Thoracic aorta (tissue), 2 donors: ENCODE data around the gene EEF1AKMT3. TPM values are rescaled to one million over a fixed set of nuclear protein-coding genes. Genes with fewer than 3 reads are reported as not detected.
A peak's percentile ranks its signal among the peaks of the same experiment; 100 is the strongest.

Source experiments
- ATAC-seq: fragments of 150-250 bp; one replicate; pipeline ENCODE4 v1.8.0; 2017; ENCODE audit warnings: low read depth; ENCODE audit not compliant: insufficient number of reproducible peaks, low FRiP score
- DNase-seq: peaks from one replicate; pipeline ENCODE4 v3.0.0-alpha.2; 2020; ENCODE audit warnings: low spot score
- H3K27ac ChIP-seq, 2 donors: fragments of 200-600 bp; sonication (generic); 1 replicate in 1 of 2; 2 replicates in 1 of 2; pipeline ENCODE4 v1.5.1; 2016; ENCODE audit warnings: mild to moderate bottlenecking in 2 of 2, moderate library complexity in 2 of 2
- H3K27me3 ChIP-seq: fragments of 200-600 bp; sonication (generic); replicated peaks from 2 replicates; pipeline ENCODE4 v1.6.0; 2016; ENCODE audit warnings: mild to moderate bottlenecking; ENCODE audit not compliant: insufficient read depth
- H3K36me3 ChIP-seq: fragments of 200-600 bp; sonication (generic); one replicate; pipeline ENCODE4 v1.5.1; 2016
- H3K4me1 ChIP-seq, 2 donors: fragments of 200-600 bp; sonication (generic); 1 replicate in 1 of 2; 2 replicates in 1 of 2; pipeline versions ENCODE4 v1.5.1 to v1.6.0; 2016; ENCODE audit warnings: low read depth in 2 of 2, mild to moderate bottlenecking in 1 of 2; ENCODE audit not compliant: control insufficient read depth in 1 of 2
- H3K4me3 ChIP-seq: fragments of 200-600 bp; sonication (generic); 2 replicates; pipeline ENCODE4 v1.5.1; 2016; ENCODE audit warnings: mild to moderate bottlenecking
- H3K9me3 ChIP-seq: fragments of 200-600 bp; sonication (generic); 2 replicates; pipeline ENCODE4 v1.5.1; 2016
- total RNA-seq, 2 donors: library from RNA; depleted of rRNA; stranded (reverse); fragments of >200 nt; gene quantifications; one replicate each; pipeline versions ENCODE4 v1.1.0 to v1.2.3, GENCODE V29; 2016
- TF ChIP-seq, protein P1 (sequence below): fragments of 200-600 bp; sonication (generic); IDR thresholded peaks from one replicate; pipeline ENCODE4 v1.5.1; 2019; ENCODE audit warnings: antibody characterized with exemption

EEF1AKMT3 gene
- total RNA-seq, 2 donors from 2014 or later, result 7.0 to 9.7 TPM

DNA sequence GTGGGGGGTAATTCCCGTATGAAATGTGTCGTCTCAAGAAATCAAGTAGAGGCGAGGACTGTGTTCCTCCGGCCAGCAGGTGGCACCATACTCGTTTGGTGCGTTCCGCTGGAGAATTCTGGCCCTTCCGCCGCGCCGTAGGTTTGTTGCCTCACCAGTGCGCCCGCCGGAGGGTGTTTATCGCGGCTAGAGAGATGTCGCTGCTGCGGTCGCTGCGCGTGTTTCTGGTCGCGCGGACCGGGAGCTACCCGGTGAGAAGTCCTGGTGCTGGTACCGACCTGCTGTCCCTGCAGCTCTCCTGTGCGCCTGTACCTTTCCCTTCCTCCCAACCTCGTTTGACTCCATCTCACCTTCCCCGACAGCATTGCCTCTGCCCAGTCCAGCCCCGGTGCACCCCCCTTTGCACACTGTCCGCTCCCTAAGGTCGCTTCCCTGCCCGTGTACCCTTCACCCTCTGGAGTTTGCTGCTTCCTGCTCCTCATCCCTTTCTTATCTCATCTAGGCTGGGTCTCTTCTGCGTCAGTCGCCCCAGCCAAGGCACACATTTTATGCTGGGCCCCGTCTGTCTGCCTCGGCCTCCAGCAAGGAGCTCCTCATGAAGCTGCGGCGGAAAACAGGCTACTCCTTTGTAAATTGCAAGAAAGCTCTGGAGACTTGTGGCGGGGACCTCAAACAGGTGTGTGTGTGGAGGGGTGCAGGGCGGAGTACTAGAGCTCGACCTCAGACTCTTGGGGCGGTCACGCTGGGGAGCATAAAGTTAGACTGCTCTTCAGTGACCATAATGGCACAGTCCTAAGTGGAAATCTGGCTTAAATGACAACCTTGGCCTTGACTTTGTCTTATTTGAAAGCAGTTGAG lies 10.4 kb downstream of the EEF1AKMT3 start, which contains the start of gene TSFM:
TSFM (plus strand) TSS at position 180 of the 858 bp plus-strand sequence; CDS start at position 195, 15 bp downstream.
- Histone ChIP-seq H3K27ac (peak within 1 kb of the TSS; percentile 35 to 53), H3K27me3 (no peaks in the 10 kb centered on the region), H3K4me1 (peaks cover 12 to 17% of the 10 kb centered on the region in 2 donors), H3K9me3 (no peaks in the 10 kb centered on the region), H3K4me3 (peak within 1 kb of the TSS; percentile 98), H3K36me3 (peaks cover 16% of the 10 kb centered on the region)
- ATAC-seq (peak; percentile 70), DNase-seq (peak; percentile 88)
- TF ChIP-seq, protein P1, sequence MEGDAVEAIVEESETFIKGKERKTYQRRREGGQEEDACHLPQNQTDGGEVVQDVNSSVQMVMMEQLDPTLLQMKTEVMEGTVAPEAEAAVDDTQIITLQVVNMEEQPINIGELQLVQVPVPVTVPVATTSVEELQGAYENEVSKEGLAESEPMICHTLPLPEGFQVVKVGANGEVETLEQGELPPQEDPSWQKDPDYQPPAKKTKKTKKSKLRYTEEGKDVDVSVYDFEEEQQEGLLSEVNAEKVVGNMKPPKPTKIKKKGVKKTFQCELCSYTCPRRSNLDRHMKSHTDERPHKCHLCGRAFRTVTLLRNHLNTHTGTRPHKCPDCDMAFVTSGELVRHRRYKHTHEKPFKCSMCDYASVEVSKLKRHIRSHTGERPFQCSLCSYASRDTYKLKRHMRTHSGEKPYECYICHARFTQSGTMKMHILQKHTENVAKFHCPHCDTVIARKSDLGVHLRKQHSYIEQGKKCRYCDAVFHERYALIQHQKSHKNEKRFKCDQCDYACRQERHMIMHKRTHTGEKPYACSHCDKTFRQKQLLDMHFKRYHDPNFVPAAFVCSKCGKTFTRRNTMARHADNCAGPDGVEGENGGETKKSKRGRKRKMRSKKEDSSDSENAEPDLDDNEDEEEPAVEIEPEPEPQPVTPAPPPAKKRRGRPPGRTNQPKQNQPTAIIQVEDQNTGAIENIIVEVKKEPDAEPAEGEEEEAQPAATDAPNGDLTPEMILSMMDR, result peak; percentile 89

DNA sequence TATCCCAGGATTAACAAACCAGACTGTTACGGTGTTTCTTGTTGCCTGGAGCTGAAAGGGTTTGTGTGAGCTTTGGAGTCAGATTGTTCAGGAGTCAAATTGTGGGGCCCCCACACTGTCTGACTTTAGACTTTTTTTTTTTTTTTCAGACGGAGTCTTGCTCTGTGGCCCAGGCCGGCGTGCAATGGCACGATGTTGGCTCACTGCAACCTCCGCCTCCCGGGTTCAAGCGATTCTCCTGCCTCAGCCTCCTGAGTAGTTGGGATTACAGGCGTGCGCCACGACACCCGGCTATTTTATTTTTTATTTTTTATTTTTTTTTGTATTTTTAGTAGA lies 11.0 kb downstream of the EEF1AKMT3 start:
- Histone ChIP-seq H3K9me3 (no peaks in the 10 kb centered on the region), H3K4me1 (peaks cover 12 to 17% of the 10 kb centered on the region in 2 donors), H3K27ac (no peak overlapping the region), H3K36me3 (peaks cover 17% of the 10 kb centered on the region), H3K27me3 (no peaks in the 10 kb centered on the region), H3K4me3 (peak overlapping the region; percentile 98)
- TF ChIP-seq, protein P1, result no peak
- DNase-seq, result no peak
- ATAC-seq, result no peak

DNA sequence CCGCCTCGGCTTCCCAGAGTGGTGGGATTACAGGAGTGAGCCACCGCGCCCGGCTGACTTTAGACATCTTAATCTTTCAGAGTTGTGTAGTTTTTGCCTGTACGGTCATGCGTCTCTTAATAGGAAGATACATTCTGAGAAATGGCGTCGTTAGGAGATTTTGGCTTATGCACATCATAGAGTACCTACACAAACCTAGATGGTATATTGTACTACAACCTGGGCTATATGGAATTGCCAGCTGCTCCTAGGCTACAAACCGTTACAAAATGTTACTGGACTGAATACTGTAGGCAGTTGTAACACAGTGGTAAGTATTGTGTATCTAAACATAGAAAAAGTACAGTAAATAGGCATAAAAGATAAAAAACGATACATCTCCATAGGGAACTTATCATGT lies 11.4 kb downstream of the EEF1AKMT3 start:
- no peak for DNase-seq
- Histone ChIP-seq H3K9me3 (no peaks in the 10 kb centered on the region), H3K27me3 (no peaks in the 10 kb centered on the region), H3K4me3 (no peak overlapping the region), H3K27ac (no peak overlapping the region), H3K4me1 (peaks cover 12 to 17% of the 10 kb centered on the region in 2 donors), H3K36me3 (peaks cover 17% of the 10 kb centered on the region)
- no peak for ATAC-seq
- TF ChIP-seq, protein P1, result no peak

DNA sequence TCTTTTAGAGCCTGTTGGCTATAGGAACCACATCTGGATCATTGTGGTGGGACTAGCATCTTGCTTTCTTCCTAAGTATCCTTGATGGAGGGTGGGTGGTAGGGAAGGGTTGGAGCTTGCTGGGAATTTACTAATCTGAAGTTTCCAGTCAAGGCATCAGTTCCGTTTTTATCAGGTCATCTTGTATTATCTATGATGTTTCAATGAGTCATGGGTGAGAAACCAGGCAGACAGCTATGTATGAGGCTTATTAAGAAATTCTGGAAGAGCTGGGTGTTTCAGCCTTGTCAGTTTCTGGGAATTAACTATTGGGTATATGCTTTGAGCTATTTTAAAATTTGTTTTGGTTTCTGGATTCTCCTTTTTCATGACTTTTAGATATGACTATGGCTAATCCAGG lies 21.5 kb downstream of the EEF1AKMT3 start:
- no peak overlapping the region for H3K4me3 ChIP-seq
- no peak for ATAC-seq
- H3K36me3 ChIP-seq, result peaks cover 26% of the 10 kb centered on the region
- H3K4me1 ChIP-seq, result no peaks in the 10 kb centered on the region
- DNase-seq, result no peak
- no peaks in the 10 kb centered on the region for H3K9me3 ChIP-seq
- TF ChIP-seq, protein P1, result no peak
- no peaks in the 10 kb centered on the region for H3K27me3 ChIP-seq
- no peak overlapping the region for H3K27ac ChIP-seq

DNA sequence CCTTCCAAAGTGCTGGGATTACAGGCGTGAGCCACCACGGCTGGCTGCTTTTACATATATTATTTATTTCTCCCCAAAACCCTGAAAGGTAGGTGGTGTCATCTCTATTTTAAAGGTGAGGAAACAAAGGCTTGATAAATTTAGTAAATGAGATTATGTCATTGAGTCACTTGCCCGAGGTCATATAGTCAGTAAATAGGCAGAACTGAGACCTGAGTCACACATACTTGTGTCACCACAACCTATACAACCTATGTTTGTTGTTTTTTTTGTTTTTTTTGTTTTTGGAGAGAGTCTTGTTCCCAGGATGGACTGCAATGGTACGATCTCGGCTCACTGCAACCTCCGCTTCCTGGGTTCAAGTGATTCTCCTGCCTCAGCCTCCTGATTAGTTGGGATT lies 22.9 kb downstream of the EEF1AKMT3 start:
- H3K4me1 ChIP-seq, result no peaks in the 10 kb centered on the region
- no peak overlapping the region for H3K27ac ChIP-seq
- no peak for DNase-seq
- H3K9me3 ChIP-seq, result no peaks in the 10 kb centered on the region
- no peak for ATAC-seq
- no peaks in the 10 kb centered on the region for H3K27me3 ChIP-seq
- TF ChIP-seq, protein P1, result no peak
- H3K4me3 ChIP-seq, result no peak overlapping the region
- peaks cover 36% of the 10 kb centered on the region for H3K36me3 ChIP-seq
